KBM-7 (cell line): ENCODE results near the gene UTP11.

Experiments
- DNase-seq: peaks from one replicate; pipeline ENCODE4 v3.0.0-alpha.2; 2015
- in situ Hi-C: fragments of 300-500 bp; cut with MboI; formaldehyde crosslinking; loops from 2 replicates; pipeline ENCODE4 v1.14.3; 2020; ENCODE audit warnings: low sequenced_read_pairs, low pct_unique_long_range_greater_than_20kb, mixed read lengths

Gene UTP11

DNA sequence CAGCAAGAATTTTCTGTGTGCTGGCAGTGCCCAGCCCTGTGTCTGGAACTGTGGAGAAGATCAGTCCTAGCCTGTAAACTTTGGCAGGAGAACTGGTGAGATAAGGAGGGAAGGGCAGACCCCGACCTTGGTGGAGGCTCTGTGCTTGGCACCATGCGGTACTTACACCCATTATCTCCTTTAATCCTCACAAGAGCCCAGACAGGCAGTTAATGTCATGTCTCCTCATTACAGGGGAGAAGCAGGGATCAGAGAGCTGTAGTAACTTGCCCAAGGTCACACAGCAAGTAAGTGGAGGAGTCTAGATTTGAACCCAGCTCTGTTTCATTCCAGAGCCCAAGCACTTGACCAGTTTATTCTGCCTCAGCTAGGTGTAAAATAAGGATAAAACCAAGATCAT, 48.0 kb downstream of the UTP11 start:
- DNase-seq = no peak
- in situ Hi-C loops = no loop called here

- DNase-seq = no peak
- in situ Hi-C loops = no loop called here
Measured at GRCh38 chr1:38061290-38061689, 48.8 kb downstream of the UTP11 start.

GRCh38 chr1:38061883-38062328, 49.4 kb downstream of the UTP11 start:
- in situ Hi-C loops = no loop called here
- no peak for DNase-seq

DNA sequence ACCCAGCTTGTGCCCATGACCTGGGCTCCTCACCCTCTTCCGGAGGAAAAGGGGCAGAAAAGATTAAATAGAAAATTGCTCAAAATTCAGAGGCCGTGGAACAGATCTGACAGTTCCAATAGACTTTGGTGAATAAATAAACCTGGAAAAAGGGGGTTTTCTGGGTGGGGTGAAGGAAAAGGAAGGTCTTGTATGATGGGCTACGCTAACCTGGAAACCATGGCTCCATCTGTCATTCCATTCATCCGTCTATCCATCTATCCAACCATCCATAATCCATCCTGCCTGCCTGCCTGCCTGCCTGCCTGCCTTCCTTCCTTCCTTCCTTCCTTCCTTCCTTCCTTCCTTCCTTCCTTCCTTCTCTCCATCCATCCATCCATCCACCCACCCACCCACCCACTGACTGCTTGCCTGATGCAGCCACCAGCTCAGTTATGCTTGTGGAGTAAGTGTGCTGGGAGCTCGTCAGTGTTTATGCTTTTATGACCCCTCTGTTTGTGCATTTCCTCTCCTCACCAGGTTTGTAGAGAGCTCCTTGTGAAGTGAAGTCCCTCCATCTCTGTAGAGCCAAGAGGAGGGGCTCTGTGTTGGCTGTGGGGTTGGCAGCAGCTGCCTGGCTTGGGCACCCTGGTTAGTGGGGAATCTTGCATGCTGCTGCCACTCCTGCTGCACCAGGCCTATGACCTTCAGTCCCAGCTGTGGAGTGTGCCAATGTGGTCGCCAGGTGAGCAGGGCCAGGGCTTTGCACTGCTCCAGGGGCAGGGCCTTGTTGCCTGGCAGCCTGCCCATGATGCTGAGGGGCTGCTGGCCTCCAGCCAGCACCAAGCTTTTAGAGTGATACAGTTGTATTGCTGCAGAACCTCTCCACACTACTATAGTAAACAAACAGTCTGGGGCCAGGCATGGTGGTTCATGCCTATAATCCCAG, 50.1 kb downstream of the UTP11 start:
- in situ Hi-C loops = no loop called here
- DNase-seq = no peak

GRCh38 chr1:38063616-38064015, 51.1 kb downstream of the UTP11 start:
- no peak for DNase-seq
- in situ Hi-C loops = no loop called here

DNA sequence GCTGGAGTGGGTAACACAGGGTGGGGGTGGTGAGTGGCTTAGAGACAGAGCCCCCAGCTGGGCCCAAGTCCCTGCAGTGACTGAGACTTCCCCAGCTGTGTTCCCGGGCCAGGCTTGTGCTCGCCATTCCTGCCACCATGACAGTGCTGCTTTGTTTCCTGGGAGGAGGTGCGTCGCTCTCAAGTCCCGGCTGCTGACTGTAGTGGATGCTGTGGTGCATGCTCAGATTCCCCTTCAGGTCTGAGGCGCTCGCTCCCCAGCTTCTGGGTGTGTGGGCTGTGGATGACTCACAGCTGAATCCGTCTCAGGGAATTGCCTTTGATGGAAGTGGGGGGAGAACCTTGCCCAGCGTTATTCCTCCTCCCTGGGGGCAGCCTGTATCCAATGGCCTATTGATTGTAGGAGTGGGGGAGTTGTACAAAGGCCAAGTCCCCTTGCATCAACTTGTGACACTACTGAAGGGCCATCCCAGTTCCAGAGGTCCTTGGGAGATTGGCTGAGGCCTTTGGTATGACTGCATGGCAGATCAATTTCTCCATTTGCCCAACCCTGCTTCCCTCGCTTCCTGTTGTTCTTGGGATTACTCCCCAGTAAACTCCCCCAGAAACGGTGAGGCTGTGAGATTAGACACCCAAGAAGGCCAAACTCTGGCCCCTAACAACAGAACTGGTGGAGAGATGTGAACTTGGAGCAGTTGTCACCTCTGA, 51.8 kb downstream of the UTP11 start:
- no peak for DNase-seq
- in situ Hi-C loops = no loop called here

DNA sequence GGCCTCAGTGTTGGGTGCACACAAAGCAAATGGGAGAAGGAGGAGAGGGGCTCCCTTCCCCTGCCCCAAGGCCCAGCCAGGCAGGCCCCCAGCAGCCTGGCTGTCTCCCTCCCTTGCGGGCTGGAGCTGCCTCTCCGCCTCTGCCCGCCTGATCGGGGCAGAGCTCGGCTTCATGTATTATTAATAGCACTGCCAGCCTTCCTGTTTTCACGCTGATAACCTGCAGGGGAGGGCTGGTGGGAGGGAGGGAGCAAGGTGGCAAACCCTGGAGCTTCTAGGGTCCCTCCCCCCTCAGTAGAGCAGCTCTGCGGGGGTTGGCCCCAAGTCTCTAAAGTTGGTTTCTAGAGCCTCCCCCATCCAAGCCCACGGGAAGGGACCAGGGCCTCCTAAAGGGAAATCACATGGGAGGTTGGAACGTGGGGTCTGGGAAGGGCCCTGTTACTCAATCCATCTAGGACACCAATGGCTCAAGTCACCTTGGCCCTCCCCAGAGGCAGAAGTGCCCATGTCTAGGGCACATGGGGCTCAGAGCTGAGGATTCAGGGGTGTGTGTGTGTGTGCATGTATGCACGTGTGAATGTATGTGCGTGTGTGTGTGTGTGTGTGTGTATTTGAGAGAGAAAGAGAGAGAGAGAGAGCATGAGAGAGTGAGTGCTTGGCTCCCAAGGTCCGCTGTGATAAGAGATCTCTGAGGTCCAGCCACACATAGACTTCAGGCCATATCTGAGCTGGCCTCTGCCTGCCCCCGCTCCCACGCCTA, 55.9 kb downstream of the UTP11 start:
- DNase-seq = peak; percentile 23
- in situ Hi-C loops = no loop called here

GRCh38 chr1:38068980-38069340, 56.4 kb downstream of the UTP11 start:
- in situ Hi-C loops = no loop called here
- DNase-seq = no peak

GRCh38 chr1:38071312-38072256, 59.0 kb downstream of the UTP11 start:
- peak; percentile 25 for DNase-seq

DNA sequence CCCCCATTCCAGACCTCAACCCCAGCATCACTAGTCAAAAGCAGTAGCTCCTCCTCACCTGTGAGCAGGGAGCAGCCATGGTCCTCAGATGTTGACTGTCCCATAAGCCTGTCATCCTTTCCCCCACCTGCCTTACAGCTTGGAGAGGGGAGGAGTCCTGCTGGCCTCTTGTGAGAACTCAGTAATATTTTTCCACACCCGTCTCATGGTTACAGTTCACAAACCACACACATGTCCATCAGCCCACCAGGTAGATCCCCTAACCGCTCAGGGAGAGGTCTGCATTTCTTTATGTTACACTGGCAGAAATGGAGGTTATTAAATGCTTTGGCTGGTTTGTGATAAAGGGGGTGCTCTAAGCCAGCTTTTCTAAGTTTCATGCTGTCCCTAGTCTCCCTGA, 60.3 kb downstream of the UTP11 start:
- no peak for DNase-seq
- in situ Hi-C loops = no loop called here

More at GRCh38 chr1:38071312-38072256, 59.0 kb downstream of the UTP11 start:
- in situ Hi-C loops = no loop called here

DNA sequence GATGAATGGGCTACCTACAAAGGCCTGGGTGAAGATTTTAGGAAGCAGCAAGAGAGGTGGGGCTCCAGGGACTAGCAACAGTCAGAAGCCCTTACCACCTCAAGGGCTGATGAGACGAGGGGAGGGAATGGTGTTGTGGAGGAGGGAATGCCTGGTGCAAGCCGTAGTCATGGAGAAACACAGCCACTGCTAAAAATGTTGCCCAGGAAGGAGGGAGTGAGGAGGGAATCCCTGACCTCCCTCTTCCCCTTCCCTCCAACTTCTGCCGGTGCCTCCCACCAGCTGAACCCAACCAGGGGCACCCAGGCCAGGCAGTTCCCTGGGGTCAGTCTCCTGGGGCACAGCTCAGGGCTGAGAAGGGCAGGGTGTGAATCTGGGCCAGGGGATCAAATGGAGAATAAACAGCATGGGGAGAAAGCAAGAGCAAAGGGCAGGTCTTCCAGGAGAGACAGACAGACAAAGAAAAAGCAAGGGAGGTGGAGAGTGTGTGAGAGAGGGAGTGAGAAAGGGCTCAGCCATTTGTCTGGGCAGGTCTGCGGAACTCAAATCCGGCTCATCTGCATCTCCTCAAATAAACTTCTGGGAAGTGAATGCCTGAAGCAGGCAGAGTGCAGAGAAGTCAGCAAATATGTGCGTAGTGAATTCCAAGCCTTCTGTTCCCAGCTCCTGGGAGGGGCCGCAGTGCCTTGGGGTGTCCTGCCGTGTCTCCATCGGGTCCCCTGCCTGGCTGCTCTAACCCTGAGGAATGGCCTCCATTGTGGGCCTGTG, 61.2 kb downstream of the UTP11 start:
- DNase-seq = no peak
- in situ Hi-C loops = no loop called here

- DNase-seq = no peak
- in situ Hi-C loops = no loop called here
Measured at GRCh38 chr1:38074302-38074677, 61.8 kb downstream of the UTP11 start.
